Stimulated activated CD8-positive, alpha-beta memory T cell treated with anti-CD3 and anti-CD28 coated beads, Interleukin-2, amount 100 ng/mL, for 48 hours (primary cell): ENCODE measurements around the gene OR4D2.

ENCODE experiments used
- DNase-seq, 2 donors: peaks; one replicate each; pipeline ENCODE4 v3.0.0-alpha.2; 2020; ENCODE audit warnings: low read depth in 2 of 2

OR4D2 gene

DNA sequence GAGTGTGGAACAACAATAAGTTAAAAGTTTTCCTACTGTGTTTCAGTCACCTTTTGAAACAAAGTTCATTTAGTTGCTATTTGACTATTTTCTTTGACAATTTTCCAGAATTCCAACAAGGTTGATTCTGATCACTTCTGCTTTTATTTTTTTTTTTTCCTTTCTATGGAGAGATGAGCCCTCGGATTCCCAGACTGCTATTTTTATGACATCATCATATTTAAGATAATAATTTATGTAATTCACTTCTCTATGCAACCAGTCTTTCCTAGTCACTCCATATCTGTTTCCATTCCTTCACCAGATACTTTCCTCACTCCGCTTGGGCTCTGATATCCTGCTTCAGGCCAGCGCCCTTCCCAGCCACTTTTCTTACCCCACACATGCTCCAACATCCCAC, 8.1 kb downstream of the OR4D2 start:
- DNase-seq, result no peak

- DNase-seq, result no peak
These were observed 9.4 kb downstream of the OR4D2 start for GRCh38 chr17:58176200-58176599.

DNA sequence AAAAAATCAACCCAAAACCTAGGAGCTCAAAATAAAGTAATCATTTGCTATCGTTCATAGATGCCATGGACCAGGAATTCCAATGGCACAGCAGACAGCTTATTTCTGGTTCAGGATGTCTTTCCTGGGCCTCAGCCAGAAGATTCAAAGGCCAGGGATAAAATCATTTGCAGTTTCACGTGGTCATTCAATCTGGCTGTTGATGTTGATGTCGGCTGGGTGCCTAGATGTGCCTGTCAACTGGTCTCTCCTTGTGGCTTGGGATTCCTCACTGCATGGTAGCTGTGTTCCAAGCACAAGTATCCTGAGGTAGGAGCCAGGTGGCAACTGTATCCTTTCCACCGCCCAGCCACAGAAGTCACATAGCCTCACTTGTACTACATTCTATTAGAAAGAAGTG, 15.0 kb downstream of the OR4D2 start:
- no peak for DNase-seq

- DNase-seq, result no peak
These were observed 16.7 kb downstream of the OR4D2 start for GRCh38 chr17:58183514-58183913.

- DNase-seq, result no peak
These were observed 17.7 kb downstream of the OR4D2 start for GRCh38 chr17:58184308-58184985.

DNA sequence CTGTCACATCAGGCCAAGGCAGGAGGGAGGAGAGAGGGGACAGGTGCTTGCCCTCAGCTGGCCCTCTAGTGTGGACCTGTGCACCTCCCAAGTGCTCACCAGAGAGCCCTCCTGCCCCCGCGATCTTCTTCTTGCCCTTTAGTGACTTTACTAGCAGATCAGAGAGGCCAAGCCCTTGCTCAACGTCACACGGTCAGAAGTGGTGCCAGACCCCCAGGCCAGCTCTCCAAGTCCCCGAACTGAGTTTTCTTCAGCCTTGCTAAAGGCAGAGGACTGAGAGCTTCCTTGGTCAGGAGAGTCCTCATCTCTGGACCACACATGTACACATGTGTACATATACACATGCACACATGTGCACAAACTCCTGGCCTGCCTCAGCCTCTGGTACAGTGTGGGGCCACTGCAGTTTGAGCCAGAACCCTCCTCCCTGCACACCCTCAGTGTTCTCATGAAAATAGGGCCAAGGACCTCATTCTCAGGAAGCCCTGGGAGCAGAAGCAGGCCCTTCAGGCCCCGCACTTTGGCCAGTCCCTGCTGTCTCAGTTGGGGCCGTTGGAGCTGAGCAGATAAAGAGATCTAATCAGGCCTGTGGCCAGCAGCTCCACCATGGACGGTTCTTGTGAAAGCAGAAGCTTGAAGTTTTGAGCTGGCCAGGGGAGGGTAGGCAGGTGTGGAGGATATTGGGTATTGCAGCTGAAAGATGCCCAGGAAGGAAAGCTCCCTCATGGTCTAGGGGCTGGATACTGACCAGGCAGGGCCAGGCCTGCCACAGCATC, 18.4 kb downstream of the OR4D2 start:
- no peak for DNase-seq

DNA sequence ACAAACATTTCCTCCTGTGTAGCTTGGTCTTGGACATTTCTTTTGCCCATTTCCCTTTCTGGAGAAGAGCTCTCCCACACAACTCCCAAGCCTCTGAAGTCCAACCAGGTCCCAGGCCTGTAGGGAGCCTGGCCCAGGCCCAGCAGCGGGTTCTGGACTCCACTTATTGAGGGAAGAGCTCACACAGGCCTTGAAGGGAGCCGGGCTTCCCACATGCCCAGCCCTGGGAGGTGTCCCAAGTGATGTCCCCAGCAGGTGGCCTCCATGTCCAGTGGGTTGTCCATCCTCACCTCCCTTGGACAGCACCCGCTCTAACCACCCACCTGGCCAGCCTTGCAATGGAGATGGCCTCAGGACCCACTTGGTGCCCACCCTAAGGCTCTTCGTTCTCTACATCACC, 19.8 kb downstream of the OR4D2 start:
- no peak for DNase-seq

GRCh38 chr17:58187063-58187462, 20.3 kb downstream of the OR4D2 start:
- DNase-seq, result no peak

GRCh38 chr17:58187675-58188074, 20.9 kb downstream of the OR4D2 start:
- DNase-seq, result no peak

- no peak for DNase-seq
These were observed 22.8 kb downstream of the OR4D2 start for GRCh38 chr17:58189436-58190146.

DNA sequence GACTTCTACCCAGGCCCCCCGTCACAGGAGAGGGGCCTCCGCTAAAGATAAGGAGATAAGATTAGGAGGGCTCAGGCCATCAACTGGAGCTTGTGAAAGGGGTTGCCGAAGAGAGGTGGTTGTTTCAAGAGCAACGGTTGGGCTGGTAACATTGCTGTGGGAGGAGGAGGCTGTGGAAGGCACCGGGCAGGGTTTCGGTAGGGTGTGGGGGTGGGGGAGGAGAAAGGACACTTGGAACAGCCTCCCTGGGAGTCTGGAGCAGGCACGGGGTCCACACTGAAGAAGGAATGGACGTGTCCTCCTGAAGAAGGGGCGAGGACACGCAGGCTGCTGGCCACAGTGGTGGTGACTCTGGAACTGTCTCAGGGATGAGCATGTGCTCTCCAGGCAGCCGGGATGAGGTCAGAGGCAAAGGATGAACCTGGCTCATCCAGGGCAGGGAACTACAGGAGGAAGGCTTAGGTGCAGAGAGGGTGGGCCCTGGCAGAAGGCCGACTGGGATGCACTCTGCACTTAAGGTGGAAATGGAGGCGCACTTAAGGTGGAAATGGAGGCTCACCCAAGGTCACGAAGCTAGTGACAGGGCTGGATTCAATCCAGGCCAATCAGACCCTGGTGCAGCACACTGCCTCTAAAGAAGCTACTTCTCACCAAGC, 24.6 kb downstream of the OR4D2 start:
- no peak for DNase-seq

GRCh38 chr17:58192612-58193011, 25.8 kb downstream of the OR4D2 start, which contains the start of gene EPX:
TSS of gene EPX (plus strand) at chr17:58192726. CDS start at chr17:58192847, 121 bp downstream.
- no peak for DNase-seq

GRCh38 chr17:58193641-58194255, 27.0 kb downstream of the OR4D2 start:
- no peak for DNase-seq

DNA sequence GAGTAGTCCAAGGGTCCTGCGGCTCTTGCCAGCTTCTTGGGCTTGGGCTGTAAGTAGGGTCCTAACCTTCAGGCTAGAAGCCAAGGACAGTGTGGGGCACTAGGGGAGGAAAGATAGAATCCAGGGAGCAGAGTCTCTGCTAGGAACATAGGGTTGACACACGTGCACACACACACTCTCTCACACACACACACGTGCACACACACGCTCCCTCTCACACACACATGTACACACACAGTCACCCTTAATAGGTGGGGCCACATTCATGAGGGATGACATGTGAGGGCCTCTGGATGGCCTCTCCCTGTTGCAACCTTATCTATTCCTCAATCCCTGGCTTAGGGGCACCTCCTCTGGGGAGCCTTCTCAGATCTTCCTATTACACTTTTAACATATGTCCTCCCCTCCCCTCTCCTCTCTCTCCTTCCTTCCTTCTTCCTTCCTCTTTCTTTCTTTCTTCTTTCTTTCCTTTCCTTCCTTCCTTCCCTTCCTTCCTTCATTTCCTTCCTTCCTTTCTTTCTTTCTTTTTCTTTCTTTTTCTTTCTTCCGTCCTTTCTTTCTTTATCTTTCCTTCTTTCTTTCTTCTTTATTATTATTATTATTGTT, 28.8 kb downstream of the OR4D2 start:
- DNase-seq, result no peak

DNA sequence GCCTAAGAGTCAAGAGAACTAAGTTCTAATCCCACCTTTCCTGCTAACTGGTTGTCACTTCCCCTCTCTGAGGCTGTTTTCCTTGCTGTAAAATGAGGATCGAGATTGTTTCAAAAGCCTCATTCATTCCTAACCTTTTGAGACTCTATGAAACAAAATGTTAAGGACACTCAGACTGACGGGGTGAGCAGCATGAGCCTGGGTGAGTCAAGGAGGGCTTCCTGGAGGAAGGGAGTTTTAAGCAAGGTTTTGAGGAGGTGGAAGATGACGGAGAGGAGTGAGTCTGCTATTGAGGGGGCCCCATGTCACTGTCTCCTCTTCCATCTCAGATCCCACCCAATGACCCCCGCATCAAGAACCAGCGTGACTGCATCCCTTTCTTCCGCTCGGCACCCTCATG, 29.8 kb downstream of the OR4D2 start:
- DNase-seq, result no peak

DNA sequence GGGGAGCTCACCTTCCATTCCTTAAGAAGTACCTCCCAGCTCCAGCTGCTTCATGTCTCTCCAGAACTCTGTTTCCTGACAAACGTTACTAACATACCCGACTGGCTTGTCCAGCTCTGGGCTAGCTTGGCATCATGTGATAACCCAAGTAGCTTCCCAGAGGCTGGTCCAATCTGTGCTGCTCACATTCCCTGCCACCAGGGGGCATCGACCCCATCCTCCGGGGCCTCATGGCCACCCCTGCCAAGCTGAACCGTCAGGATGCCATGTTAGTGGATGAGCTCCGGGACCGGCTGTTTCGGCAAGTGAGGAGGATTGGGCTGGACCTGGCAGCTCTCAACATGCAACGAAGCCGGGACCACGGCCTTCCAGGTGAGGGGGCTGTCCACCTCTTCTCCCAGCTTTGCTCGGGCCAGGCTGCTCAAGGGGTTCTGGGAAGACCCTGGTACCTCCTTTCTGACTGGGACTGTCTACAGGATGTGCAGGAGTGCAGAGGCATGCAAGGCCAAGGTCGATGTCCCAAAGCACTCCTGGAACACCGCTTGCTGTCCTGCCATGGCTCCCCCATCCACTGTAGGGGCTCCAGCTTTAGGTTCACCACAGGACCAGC, 33.3 kb downstream of the OR4D2 start:
- DNase-seq, result peak; percentile 36 to 60

DNA sequence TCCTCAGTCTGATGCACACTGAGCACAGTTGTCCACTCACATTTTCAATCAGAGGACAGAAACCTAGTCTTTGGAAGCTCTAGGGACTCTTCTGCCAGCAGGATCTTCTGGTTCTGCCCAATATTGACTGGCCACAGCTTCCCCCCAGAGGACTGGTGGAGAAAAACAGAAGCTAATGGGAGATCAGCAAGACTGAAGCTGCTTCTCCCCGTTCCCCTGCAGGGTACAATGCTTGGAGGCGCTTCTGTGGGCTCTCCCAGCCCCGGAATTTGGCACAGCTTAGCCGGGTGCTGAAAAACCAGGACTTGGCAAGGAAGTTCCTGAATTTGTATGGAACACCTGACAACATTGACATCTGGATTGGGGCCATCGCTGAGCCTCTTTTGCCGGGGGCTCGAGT, 36.1 kb downstream of the OR4D2 start:
- no peak for DNase-seq

DNA sequence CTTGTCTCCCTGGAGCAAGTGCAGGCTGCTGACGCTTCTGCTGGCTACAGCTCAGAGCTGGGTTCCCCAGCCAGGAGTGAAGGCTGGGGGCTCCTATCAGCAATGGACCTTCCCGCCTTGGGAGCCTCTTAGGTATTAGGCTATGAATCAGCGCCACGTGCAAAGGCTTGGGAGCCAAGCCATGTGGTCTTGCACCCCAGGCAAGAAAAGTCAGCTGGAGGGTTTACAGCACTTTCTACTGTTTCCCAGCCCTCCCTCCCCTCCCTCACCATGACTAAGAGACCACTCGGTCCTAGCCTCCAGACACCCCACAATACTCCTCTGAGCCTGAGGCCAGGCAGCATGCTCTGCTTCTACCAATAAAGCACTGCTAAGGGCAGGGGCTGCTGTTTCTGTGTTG, 38.0 kb downstream of the OR4D2 start:
- DNase-seq, result no peak

- no peak for DNase-seq
These were observed 39.2 kb downstream of the OR4D2 start for GRCh38 chr17:58205936-58206335.

GRCh38 chr17:58207451-58207850, 40.7 kb downstream of the OR4D2 start:
- no peak for DNase-seq

DNA sequence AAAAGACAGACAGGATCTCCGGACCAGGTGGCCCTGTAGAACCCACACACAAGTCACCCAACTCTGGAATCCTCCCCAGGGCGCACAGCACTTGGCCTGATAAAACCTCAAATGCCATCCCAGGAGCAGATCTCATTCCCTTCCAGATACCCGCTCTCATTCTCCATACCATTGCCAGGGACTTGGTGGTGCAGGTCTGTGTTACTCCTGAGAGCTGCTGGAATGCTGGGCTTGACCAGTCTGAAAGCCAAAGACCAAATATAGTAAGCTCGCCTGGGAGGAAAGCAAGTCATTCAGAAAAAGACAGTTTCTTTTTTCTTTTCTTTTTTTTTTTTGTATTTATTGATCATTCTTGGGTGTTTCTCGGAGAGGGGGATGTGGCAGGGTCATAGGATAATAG, 41.6 kb downstream of the OR4D2 start:
- DNase-seq, result no peak
